ENCODE data around the gene MEIS1. TPM values are rescaled to one million over a fixed set of nuclear protein-coding genes. Genes with fewer than 3 reads are reported as not detected.
A peak's percentile ranks its signal among the peaks of the same experiment; 100 is the strongest.

The MEIS1 gene
- total RNA-seq, 1 donor from 2014 or later: 46.7 TPM

- intact Hi-C loops (cut with DNase I): loop anchor here (10.0 kb wide), 1 partner anchor 1624 kb away; the partner anchor contains the start of gene C1D
- Histone ChIP-seq H3K27me3 (no peaks in the 10 kb centered on the region), H3K9me3 (no peaks in the 10 kb centered on the region), H3K27ac (peak overlapping the region; percentile 91 to 99), H3K4me1 (peaks cover 0 to 3% of the 10 kb centered on the region in 2 donors), H3K36me3 (no peaks in the 10 kb centered on the region), H3K4me3 (peak overlapping the region; percentile 81 to 82)
- TF ChIP-seq, protein P1, sequence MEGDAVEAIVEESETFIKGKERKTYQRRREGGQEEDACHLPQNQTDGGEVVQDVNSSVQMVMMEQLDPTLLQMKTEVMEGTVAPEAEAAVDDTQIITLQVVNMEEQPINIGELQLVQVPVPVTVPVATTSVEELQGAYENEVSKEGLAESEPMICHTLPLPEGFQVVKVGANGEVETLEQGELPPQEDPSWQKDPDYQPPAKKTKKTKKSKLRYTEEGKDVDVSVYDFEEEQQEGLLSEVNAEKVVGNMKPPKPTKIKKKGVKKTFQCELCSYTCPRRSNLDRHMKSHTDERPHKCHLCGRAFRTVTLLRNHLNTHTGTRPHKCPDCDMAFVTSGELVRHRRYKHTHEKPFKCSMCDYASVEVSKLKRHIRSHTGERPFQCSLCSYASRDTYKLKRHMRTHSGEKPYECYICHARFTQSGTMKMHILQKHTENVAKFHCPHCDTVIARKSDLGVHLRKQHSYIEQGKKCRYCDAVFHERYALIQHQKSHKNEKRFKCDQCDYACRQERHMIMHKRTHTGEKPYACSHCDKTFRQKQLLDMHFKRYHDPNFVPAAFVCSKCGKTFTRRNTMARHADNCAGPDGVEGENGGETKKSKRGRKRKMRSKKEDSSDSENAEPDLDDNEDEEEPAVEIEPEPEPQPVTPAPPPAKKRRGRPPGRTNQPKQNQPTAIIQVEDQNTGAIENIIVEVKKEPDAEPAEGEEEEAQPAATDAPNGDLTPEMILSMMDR (IDR thresholded peaks at IDR 0.05): no peak
- DNase-seq (ENCODE audit: low spot score in 2 of 2): no peak
Measured at GRCh38 chr2:66440708-66441497, 6.0 kb downstream of the MEIS1 start.

- peaks cover 0 to 3% of the 10 kb centered on the region in 2 donors for H3K4me1 ChIP-seq
- H3K9me3 ChIP-seq: no peaks in the 10 kb centered on the region
- no peaks in the 10 kb centered on the region for H3K36me3 ChIP-seq
- H3K27ac ChIP-seq: peak overlapping the region; percentile 91 to 99
- TF ChIP-seq, protein P1 (IDR thresholded peaks at IDR 0.05): no peak
- intact Hi-C loops (cut with DNase I): loop anchor here (10.0 kb wide), 1 partner anchor 1623 kb away; the partner anchor contains the start of gene C1D
- DNase-seq (ENCODE audit: low spot score in 2 of 2): no peak
- H3K27me3 ChIP-seq: no peaks in the 10 kb centered on the region
- H3K4me3 ChIP-seq: peak overlapping the region; percentile 81 to 82
Measured at GRCh38 chr2:66441581-66442320, 6.8 kb downstream of the MEIS1 start.

DNA sequence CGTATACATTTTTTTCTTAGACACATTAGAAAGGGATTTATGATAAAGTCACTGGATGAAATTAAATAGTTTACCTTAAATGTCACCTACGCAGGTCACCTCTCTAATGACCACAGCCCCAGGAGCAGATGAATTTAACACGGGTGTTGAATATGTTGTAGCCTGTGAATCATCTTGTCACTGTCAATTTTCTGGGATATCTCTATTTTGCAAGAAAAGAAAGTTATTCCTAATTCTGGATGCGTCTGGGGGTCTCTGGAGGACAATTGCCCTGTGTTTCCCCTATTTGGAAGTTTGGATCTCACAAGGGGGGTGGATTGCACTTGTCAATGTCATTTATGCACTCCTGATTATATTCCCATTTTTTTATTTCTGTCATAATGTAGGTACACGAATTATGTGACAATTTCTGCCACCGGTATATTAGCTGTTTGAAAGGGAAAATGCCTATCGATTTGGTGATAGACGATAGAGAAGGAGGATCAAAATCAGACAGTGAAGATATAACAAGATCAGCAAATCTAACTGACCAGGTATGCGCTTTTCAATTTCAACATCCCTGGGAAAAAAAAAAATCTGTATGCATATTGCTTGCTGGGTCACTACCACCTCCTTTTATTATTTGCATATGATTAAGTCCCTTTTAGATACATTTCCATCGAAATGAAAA lies 7.7 kb downstream of the MEIS1 start:
- DNase-seq (ENCODE audit: low spot score in 2 of 2): no peak
- Histone ChIP-seq H3K4me1 (peaks cover 3 to 4% of the 10 kb centered on the region in 2 donors), H3K36me3 (no peaks in the 10 kb centered on the region), H3K9me3 (no peaks in the 10 kb centered on the region), H3K4me3 (peak overlapping the region; percentile 57 to 81), H3K27me3 (no peaks in the 10 kb centered on the region), H3K27ac (peak overlapping the region; percentile 99)
- TF ChIP-seq, protein P1 (IDR thresholded peaks at IDR 0.05): no peak
- intact Hi-C loops (cut with DNase I): loop anchor here (10.0 kb wide), 1 partner anchor 1622 kb away; the partner anchor contains the start of gene C1D

GRCh38 chr2:66443186-66443978 lies 8.5 kb downstream of the MEIS1 start:
- no peaks in the 10 kb centered on the region for H3K9me3 ChIP-seq
- no peaks in the 10 kb centered on the region for H3K36me3 ChIP-seq
- peak overlapping the region; percentile 99 for H3K27ac ChIP-seq
- DNase-seq (ENCODE audit: low spot score in 2 of 2): no peak
- intact Hi-C loops (cut with DNase I): loop anchor here (10.0 kb wide), 1 partner anchor 1621 kb away; the partner anchor contains the start of gene C1D
- H3K4me1 ChIP-seq: peaks cover 3 to 4% of the 10 kb centered on the region in 2 donors
- TF ChIP-seq, protein P1 (IDR thresholded peaks at IDR 0.05): no peak
- no peaks in the 10 kb centered on the region for H3K27me3 ChIP-seq
- H3K4me3 ChIP-seq: peak overlapping the region; percentile 57 to 81
